B cell (primary cell): ENCODE data around the gene SP6. TPM values are rescaled to one million over a fixed set of nuclear protein-coding genes. Genes with fewer than 3 reads are reported as not detected.

Experiments
- ATAC-seq: fragments of 200-7000 bp; cut with Tn5 transposase; one replicate; pipeline ENCODE4 v1.10.0; 2021; ENCODE audit warnings: low read depth, mild to moderate bottlenecking, moderate number of reproducible peaks, moderate library complexity
- CTCF ChIA-PET: fragments of 350-600 bp; sonication (Branson Sonifier 250); formaldehyde crosslinking; loops from one replicate; lab custom pipeline; 2021; ENCODE audit warnings: antibody characterized with exemption, inconsistent platforms; lab: Charles Lee
- POLR2A ChIA-PET: fragments of 350-600 bp; sonication (Branson Sonifier 250); formaldehyde crosslinking; loops from one replicate; lab custom pipeline; 2021; ENCODE audit warnings: antibody characterized with exemption; lab: Charles Lee
- DNase-seq: peaks from one replicate; pipeline ENCODE4 v3.0.0; 2013
- H2AFZ ChIP-seq: 2 replicates; pipeline ENCODE4 v1.6.1; 2012; ENCODE audit warnings: mild to moderate bottlenecking, low read depth, low read length; ENCODE audit not compliant: insufficient read depth, poor library complexity, severe bottlenecking
- H3K27ac ChIP-seq, 2 donors: 1 replicate in 1 of 2; 2 replicates in 1 of 2; pipeline ENCODE4 v1.5.1; 2012 to 2013; ENCODE audit warnings: low read length in 2 of 2, mild to moderate bottlenecking in 2 of 2, moderate library complexity in 1 of 2
- H3K27me3 ChIP-seq, 4 experiments: fragments of 200-600 bp in 1 of 4; sonication (generic) in 1 of 4; replicated peaks in 1 of 4; 1 replicate in 2 of 4; 2 replicates in 2 of 4; pipeline versions ENCODE4 v1.6.1 to v1.7.0; 2013 to 2016; ENCODE audit warnings: low read length in 3 of 4, mild to moderate bottlenecking in 2 of 4, mixed read lengths in 1 of 4, moderate library complexity in 1 of 4; ENCODE audit not compliant: insufficient read depth in 4 of 4, control insufficient read depth in 3 of 4; ENCODE audit errors: control extremely low read depth in 1 of 4
- H3K36me3 ChIP-seq, 2 experiments: replicated peaks in 1 of 2; 1 replicate in 1 of 2; 2 replicates in 1 of 2; pipeline versions ENCODE4 v1.6.1 to v1.7.1; 2013; ENCODE audit warnings: low read length in 1 of 2; ENCODE audit not compliant: insufficient read depth in 2 of 2, control insufficient read depth in 1 of 2; ENCODE audit errors: control extremely low read depth in 1 of 2, extremely low read depth in 1 of 2
- H3K4me1 ChIP-seq, 2 donors: fragments of 200-600 bp in 1 of 2; sonication (generic) in 1 of 2; 1 replicate in 1 of 2; 2 replicates in 1 of 2; pipeline versions ENCODE4 v1.5.1 to v1.6.1; 2013 to 2017; ENCODE audit warnings: low read length in 2 of 2; ENCODE audit not compliant: control insufficient read depth in 2 of 2, insufficient read depth in 2 of 2
- H3K4me2 ChIP-seq: replicated peaks from 2 replicates; pipeline ENCODE3; 2012; ENCODE audit warnings: mild to moderate bottlenecking, low read depth, low read length; ENCODE audit not compliant: poor library complexity, severe bottlenecking
- H3K4me3 ChIP-seq, 5 experiments: fragments of 200-600 bp in 1 of 5; sonication (generic) in 1 of 5; 1 replicate in 3 of 5; 2 replicates in 2 of 5; pipeline versions ENCODE4 v1.5.1 to v1.7.0; 2011 to 2016; ENCODE audit warnings: low read length in 4 of 5, mild to moderate bottlenecking in 4 of 5, low read depth in 2 of 5, control low read depth in 1 of 5, moderate library complexity in 1 of 5; ENCODE audit not compliant: insufficient read depth in 1 of 5; ENCODE audit errors: control extremely low read depth in 1 of 5, extremely low read depth in 1 of 5
- H3K79me2 ChIP-seq: fragments of 200-600 bp; sonication (generic); one replicate; pipeline ENCODE4 v1.6.0; 2016; ENCODE audit warnings: low read length; ENCODE audit not compliant: control insufficient read depth, insufficient read depth
- H3K9ac ChIP-seq: fragments of 200-600 bp; sonication (generic); 2 replicates; pipeline ENCODE4 v1.6.1; 2017; ENCODE audit warnings: mild to moderate bottlenecking, low read length, moderate library complexity
- H3K9me3 ChIP-seq, 3 donors: one replicate each; pipeline versions ENCODE4 v1.6.1 to v1.7.1; 2013; ENCODE audit warnings: low read length in 2 of 3; ENCODE audit not compliant: control insufficient read depth in 2 of 3, insufficient read depth in 1 of 3; ENCODE audit errors: control extremely low read depth in 1 of 3
- H4K20me1 ChIP-seq: 2 replicates; pipeline ENCODE4 v1.6.0; 2012; ENCODE audit warnings: mild to moderate bottlenecking, low read length; ENCODE audit not compliant: insufficient read depth, control insufficient read depth, poor library complexity, severe bottlenecking
- H3K27ac Mint-ChIP-seq: one replicate; pipeline ENCODE4 v1.8.0; 2021; ENCODE audit warnings: mixed read lengths
- H3K27me3 Mint-ChIP-seq: one replicate; pipeline ENCODE4 v1.8.0; 2021; ENCODE audit warnings: mixed read lengths
- H3K4me1 Mint-ChIP-seq: one replicate; pipeline ENCODE4 v1.8.0; 2021; ENCODE audit warnings: mixed read lengths
- H3K4me3 Mint-ChIP-seq: one replicate; pipeline ENCODE4 v1.8.0; 2021; ENCODE audit warnings: mixed read lengths
- H3K9me3 Mint-ChIP-seq: one replicate; pipeline ENCODE4 v1.8.0; 2022; ENCODE audit warnings: mixed read lengths; ENCODE audit not compliant: insufficient read depth
- CTCF ChIP-seq: fragments of 200-600 bp; IDR thresholded peaks from one replicate; pipeline ENCODE4 v1.8.0; 2022; ENCODE audit warnings: antibody characterized with exemption, mild to moderate bottlenecking
- EZH2 ChIP-seq: IDR thresholded peaks from 2 replicates; pipeline ENCODE4 v1.6.1; 2012; ENCODE audit warnings: borderline replicate concordance, low read depth, mild to moderate bottlenecking, moderate library complexity, low read length; ENCODE audit not compliant: insufficient read depth, poor library complexity, severe bottlenecking
- WGBS: methylation state at CpG from one replicate; pipeline ENCODE4 v1.1.5; 2013; ENCODE audit warnings: missing lambda C conversion rate; ENCODE audit not compliant: insufficient coverage; 5-methylcytosine and 5-hydroxymethylcytosine counted together
- intact Hi-C: fragments of 100-400 bp; cut with micrococcal nuclease; formaldehyde crosslinking; loops from one replicate; pipeline ENCODE4 v1.10.0; 2022
- polyA plus RNA-seq: library from polyadenylated mRNA; depleted of rRNA; stranded (reverse); fragments of >200 nt; gene quantifications from 2 replicates; pipeline ENCODE4 v1.2.3, GENCODE V29; 2012
- total RNA-seq, 2 donors: library from RNA; stranded (reverse); fragments of 120-200 nt in 1 of 2; gene quantifications; 1 replicate in 1 of 2; 2 replicates in 1 of 2; pipeline versions ENCODE4 v1.2.3 to v1.2.4, GENCODE V29; 2013 to 2022

The SP6 gene
- total and polyA plus RNA-seq, 2 donors (not counting 1 experiment from before 2014, with no cell fraction given): 0.04 TPM; not detected in 1

GRCh38 chr17:47891545-47892088, 40.7 kb upstream of the SP6 start:
- peaks cover 14% of the 10 kb centered on the region for H3K79me2 ChIP-seq
- TF ChIP-seq EZH2: no peak
- no peak for TF ChIP-seq CTCF
- Mint-ChIP-seq H3K4me1 (peaks cover 26% of the 10 kb centered on the region), H3K27me3 (no peaks in the 10 kb centered on the region), H3K27ac (peak overlapping the region; percentile 82), H3K9me3 (no peaks in the 10 kb centered on the region), H3K4me3 (peak overlapping the region; percentile 14)
- no peak overlapping the region for H2AFZ ChIP-seq
- WGBS: 83% methylated on average over 1 of the region's 4 CpGs
- H4K20me1 ChIP-seq: no peaks in the 10 kb centered on the region
- ChIA-PET CTCF (interaction anchor here (1.6 to 15.3 kb wide), 3 partner anchors 48 to 79 kb away, joined by 5 to 436 read pairs (median 24); partner anchors contain the start of genes CDK5RAP3, SCRN2 and SP6), POLR2A (interaction anchor here (0.7 to 3.1 kb wide), 4 partner anchors 12 to 51 kb away, joined by 3 to 14 read pairs (median 6); partner anchors contain the start of genes PNPO and SCRN2)
- intact Hi-C loops: no loop called here
- no peak overlapping the region for H3K4me3 ChIP-seq
- no peaks in the 10 kb centered on the region for H3K9me3 ChIP-seq
- H3K9ac ChIP-seq: no peak overlapping the region
- no peak for ATAC-seq
- H3K27ac ChIP-seq: no peak overlapping the region
- no peaks in the 10 kb centered on the region for H3K27me3 ChIP-seq
- peaks cover 11 to 13% of the 10 kb centered on the region in 2 donors for H3K4me1 ChIP-seq
- H3K4me2 ChIP-seq: no peak overlapping the region
- no peaks in the 10 kb centered on the region for H3K36me3 ChIP-seq
- DNase-seq: no peak
